IPS-15b (cell line): Measurements from ENCODE around the gene LRRTM3.

ENCODE experiments used
- H3K27me3 ChIP-seq: one replicate; pipeline ENCODE4 v1.6.1; 2013; ENCODE audit warnings: low read length; ENCODE audit not compliant: control insufficient read depth, insufficient read depth
- H3K36me3 ChIP-seq: one replicate; pipeline ENCODE4 v1.6.1; 2013; ENCODE audit warnings: low read length; ENCODE audit not compliant: control insufficient read depth, insufficient read depth
- H3K4me1 ChIP-seq: one replicate; pipeline ENCODE4 v1.6.1; 2013; ENCODE audit warnings: mild to moderate bottlenecking, low read length; ENCODE audit not compliant: control insufficient read depth, insufficient read depth
- H3K4me3 ChIP-seq: one replicate; pipeline ENCODE4 v1.5.1; 2013; ENCODE audit warnings: low read depth, low read length
- H3K9ac ChIP-seq: one replicate; pipeline ENCODE4 v1.6.1; 2013; ENCODE audit warnings: low read depth, mild to moderate bottlenecking, low read length
- H3K9me3 ChIP-seq: one replicate; pipeline ENCODE4 v1.6.1; 2013; ENCODE audit warnings: mild to moderate bottlenecking, low read length; ENCODE audit not compliant: control insufficient read depth, insufficient read depth

The LRRTM3 gene

DNA sequence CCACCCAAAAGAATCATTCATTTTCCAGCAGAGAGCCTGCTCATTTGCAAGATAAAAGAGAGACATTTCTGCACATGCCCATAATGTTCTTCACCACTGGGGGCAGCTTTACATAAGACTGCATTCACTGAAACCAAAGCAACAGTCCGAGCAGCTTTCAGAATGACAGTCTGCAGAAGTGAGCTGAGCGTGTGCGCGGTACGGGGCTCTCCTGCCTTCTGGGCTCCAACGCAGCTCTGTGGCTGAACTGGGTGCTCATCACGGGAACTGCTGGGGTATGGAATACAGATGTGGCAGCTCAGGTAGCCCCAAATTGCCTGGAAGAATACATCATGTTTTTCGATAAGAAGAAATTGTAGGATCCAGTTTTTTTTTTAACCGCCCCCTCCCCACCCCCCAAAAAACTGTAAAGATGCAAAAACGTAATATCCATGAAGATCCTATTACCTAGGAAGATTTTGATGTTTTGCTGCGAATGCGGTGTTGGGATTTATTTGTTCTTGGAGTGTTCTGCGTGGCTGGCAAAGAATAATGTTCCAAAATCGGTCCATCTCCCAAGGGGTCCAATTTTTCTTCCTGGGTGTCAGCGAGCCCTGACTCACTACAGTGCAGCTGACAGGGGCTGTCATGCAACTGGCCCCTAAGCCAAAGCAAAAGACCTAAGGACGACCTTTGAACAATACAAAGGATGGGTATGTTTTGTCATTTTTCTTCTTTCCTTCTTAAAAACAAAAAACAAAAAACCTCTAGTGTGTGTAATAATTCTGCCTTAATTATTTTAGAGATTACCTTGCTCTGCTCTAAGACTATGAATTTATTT lies at the start of gene LRRTM3:
Gene LRRTM3 (plus strand): TSS at position 141 of the 820 bp plus-strand sequence.
- peaks cover 23% of the 10 kb centered on the region for H3K4me1 ChIP-seq
- peaks cover 36% of the 10 kb centered on the region for H3K27me3 ChIP-seq
- peak within 1 kb of the TSS; percentile 47 for H3K4me3 ChIP-seq
- H3K9ac ChIP-seq: no peak within 1 kb of the TSS
- H3K9me3 ChIP-seq: no peaks in the 10 kb centered on the region
- no peaks in the 10 kb centered on the region for H3K36me3 ChIP-seq

DNA sequence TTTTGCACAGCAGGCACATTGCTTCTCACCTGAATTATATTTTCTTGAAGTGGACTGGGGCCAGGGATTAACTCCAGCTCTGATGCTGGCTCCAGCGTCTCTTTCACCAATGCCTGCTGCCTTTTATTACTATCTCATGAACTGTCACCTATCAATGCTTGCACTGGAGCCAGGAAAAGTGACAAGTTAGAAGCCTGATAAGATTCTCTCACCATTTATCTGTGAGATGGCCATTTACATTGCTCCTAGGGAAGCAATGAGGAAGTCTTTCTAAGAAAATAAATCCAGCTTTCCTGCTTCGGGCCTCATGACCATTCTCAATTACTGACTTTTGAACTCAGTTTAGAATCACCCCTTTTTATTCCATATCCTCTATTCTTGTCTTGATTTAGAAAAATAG lies 48.5 kb upstream of the LRRTM3 start:
- Histone ChIP-seq H3K36me3 (no peaks in the 10 kb centered on the region), H3K9me3 (no peaks in the 10 kb centered on the region), H3K4me1 (no peaks in the 10 kb centered on the region), H3K4me3 (no peak overlapping the region), H3K27me3 (no peaks in the 10 kb centered on the region), H3K9ac (no peak overlapping the region)

- Histone ChIP-seq H3K4me3 (no peak overlapping the region), H3K36me3 (no peaks in the 10 kb centered on the region), H3K4me1 (no peaks in the 10 kb centered on the region), H3K9me3 (no peaks in the 10 kb centered on the region), H3K27me3 (no peaks in the 10 kb centered on the region), H3K9ac (no peak overlapping the region)
Observed at GRCh38 chr10:66880292-66880691, 45.5 kb upstream of the LRRTM3 start.

GRCh38 chr10:66880826-66881225 lies 45.0 kb upstream of the LRRTM3 start:
- H3K9ac ChIP-seq: no peak overlapping the region
- no peaks in the 10 kb centered on the region for H3K9me3 ChIP-seq
- H3K27me3 ChIP-seq: no peaks in the 10 kb centered on the region
- H3K4me1 ChIP-seq: no peaks in the 10 kb centered on the region
- no peaks in the 10 kb centered on the region for H3K36me3 ChIP-seq
- H3K4me3 ChIP-seq: no peak overlapping the region

- no peaks in the 10 kb centered on the region for H3K9me3 ChIP-seq
- no peak overlapping the region for H3K4me3 ChIP-seq
- H3K4me1 ChIP-seq: no peaks in the 10 kb centered on the region
- no peaks in the 10 kb centered on the region for H3K36me3 ChIP-seq
- no peak overlapping the region for H3K9ac ChIP-seq
- H3K27me3 ChIP-seq: no peaks in the 10 kb centered on the region
Observed at GRCh38 chr10:66881814-66882213, 44.0 kb upstream of the LRRTM3 start.

GRCh38 chr10:66882271-66882670 lies 43.6 kb upstream of the LRRTM3 start:
- Histone ChIP-seq H3K9me3 (no peaks in the 10 kb centered on the region), H3K4me1 (no peaks in the 10 kb centered on the region), H3K9ac (no peak overlapping the region), H3K27me3 (no peaks in the 10 kb centered on the region), H3K4me3 (no peak overlapping the region), H3K36me3 (no peaks in the 10 kb centered on the region)

DNA sequence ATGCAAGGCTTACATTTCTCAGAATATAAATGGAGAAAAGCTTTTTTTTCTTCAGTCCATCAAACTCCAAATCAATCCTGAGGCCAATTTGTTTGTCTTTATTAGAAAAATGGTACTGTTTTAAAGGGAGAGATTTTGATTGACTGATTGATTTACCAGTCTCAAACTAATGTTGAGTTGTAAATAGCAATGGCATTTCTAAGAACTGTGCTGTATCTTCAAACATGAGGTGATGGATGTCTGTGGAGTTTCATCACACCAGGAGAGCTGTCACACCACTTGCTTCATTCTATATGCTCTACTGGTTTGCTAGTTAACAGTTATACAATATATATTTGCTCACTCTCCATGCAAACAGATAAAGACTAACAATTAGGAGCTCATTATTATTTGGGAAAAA lies 39.0 kb upstream of the LRRTM3 start:
- no peaks in the 10 kb centered on the region for H3K27me3 ChIP-seq
- no peak overlapping the region for H3K9ac ChIP-seq
- H3K9me3 ChIP-seq: no peaks in the 10 kb centered on the region
- no peaks in the 10 kb centered on the region for H3K4me1 ChIP-seq
- H3K4me3 ChIP-seq: no peak overlapping the region
- no peaks in the 10 kb centered on the region for H3K36me3 ChIP-seq

GRCh38 chr10:66888237-66888636 lies 37.6 kb upstream of the LRRTM3 start:
- Histone ChIP-seq H3K9ac (no peak overlapping the region), H3K27me3 (no peaks in the 10 kb centered on the region), H3K4me1 (peaks cover 5% of the 10 kb centered on the region), H3K36me3 (no peaks in the 10 kb centered on the region), H3K9me3 (no peaks in the 10 kb centered on the region), H3K4me3 (no peak overlapping the region)

GRCh38 chr10:66892871-66893270 lies 33.0 kb upstream of the LRRTM3 start:
- Histone ChIP-seq H3K4me3 (no peak overlapping the region), H3K9me3 (no peaks in the 10 kb centered on the region), H3K9ac (no peak overlapping the region), H3K27me3 (no peaks in the 10 kb centered on the region), H3K4me1 (peaks cover 12% of the 10 kb centered on the region), H3K36me3 (no peaks in the 10 kb centered on the region)

DNA sequence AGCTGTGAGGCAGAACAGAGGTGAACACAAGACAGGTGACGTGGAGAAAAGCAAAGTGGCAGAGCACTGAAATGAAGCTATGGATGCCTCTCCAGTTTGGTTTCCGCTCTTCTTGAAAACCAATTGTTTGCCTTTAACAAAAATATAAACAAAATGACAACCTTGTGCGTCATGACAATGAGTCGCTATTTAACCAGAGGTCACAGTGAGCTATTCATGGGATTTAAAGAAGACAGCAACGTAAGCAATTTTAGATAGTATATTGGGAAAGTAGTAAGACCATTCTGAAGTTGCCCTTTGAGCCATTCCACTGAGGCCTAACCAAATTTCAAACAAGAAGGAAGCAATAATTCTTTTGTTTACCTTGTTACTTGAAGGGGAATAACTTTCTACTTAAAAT lies 15.2 kb upstream of the LRRTM3 start:
- Histone ChIP-seq H3K36me3 (no peaks in the 10 kb centered on the region), H3K27me3 (no peaks in the 10 kb centered on the region), H3K4me1 (no peaks in the 10 kb centered on the region), H3K9me3 (no peaks in the 10 kb centered on the region), H3K9ac (no peak overlapping the region), H3K4me3 (no peak overlapping the region)

DNA sequence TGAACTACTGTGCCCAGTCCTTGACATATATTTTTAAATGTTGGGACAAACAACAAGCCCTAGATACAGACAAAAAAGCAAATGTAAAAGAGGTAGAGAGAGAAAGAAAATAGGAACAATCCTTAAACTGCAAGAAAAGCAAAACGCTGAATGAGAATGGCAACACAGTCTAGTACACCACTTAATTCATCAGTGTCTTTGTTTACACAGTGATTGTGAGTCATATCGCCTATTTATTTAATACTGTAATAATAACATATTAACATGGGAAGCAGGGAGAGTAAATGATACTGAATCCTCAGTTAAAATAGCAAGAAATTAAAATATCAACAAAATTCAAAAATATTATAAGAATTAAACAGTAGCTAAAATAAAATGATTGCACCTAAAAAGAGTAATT lies 9.8 kb upstream of the LRRTM3 start:
- Histone ChIP-seq H3K27me3 (no peaks in the 10 kb centered on the region), H3K9me3 (no peaks in the 10 kb centered on the region), H3K4me1 (no peaks in the 10 kb centered on the region), H3K36me3 (no peaks in the 10 kb centered on the region), H3K9ac (no peak overlapping the region), H3K4me3 (no peak overlapping the region)

DNA sequence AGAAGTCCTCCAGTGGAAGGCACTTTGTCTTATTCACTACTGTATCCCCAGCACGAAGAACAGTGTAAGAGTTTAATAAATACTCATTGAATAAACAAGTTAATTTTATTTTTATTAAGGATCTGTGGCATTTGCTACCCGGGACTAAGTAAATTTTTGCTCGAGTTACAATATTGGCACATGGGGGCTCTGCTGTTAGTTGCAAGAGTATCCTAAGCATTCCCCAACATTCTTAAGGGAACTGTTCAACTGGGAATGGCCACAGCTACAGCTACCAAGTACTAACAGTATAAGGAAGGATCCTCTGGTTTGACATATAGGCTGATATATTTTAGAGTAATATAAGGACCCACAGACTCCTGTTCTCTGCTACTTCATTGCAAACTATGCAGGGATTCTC lies 8.7 kb upstream of the LRRTM3 start:
- no peaks in the 10 kb centered on the region for H3K4me1 ChIP-seq
- H3K27me3 ChIP-seq: no peaks in the 10 kb centered on the region
- H3K36me3 ChIP-seq: no peaks in the 10 kb centered on the region
- no peaks in the 10 kb centered on the region for H3K9me3 ChIP-seq
- H3K4me3 ChIP-seq: no peak overlapping the region
- H3K9ac ChIP-seq: no peak overlapping the region
